HG03457 (cell line): ENCODE results near the gene MAP4K4.

ENCODE experiments used
- ATAC-seq: cut with Tn5 transposase; IDR thresholded peaks from one replicate; pipeline ENCODE4 v1.9.1; 2021; ENCODE audit warnings: moderate number of reproducible peaks; ENCODE audit not compliant: unreplicated experiment

MAP4K4 gene

DNA sequence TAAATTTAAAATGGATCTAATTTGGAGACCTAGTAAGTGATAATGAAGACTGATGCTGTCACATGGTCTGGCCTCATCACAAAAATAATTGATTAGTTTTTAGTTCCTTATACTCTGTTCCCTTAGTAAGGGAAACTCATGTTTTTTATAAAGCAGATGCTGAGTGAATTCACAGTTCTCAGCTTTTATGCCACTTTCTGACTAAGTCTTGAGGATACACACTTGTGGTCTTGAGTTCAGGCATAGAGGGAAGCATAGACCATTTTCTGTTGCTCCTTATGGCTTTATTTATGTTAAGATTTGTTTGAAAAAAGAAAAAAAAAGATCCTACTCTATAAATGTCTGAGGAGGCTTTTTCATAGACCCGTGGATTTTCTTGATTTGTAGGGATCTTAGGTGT, 91.1 kb downstream of the MAP4K4 start:
- no peak for ATAC-seq

DNA sequence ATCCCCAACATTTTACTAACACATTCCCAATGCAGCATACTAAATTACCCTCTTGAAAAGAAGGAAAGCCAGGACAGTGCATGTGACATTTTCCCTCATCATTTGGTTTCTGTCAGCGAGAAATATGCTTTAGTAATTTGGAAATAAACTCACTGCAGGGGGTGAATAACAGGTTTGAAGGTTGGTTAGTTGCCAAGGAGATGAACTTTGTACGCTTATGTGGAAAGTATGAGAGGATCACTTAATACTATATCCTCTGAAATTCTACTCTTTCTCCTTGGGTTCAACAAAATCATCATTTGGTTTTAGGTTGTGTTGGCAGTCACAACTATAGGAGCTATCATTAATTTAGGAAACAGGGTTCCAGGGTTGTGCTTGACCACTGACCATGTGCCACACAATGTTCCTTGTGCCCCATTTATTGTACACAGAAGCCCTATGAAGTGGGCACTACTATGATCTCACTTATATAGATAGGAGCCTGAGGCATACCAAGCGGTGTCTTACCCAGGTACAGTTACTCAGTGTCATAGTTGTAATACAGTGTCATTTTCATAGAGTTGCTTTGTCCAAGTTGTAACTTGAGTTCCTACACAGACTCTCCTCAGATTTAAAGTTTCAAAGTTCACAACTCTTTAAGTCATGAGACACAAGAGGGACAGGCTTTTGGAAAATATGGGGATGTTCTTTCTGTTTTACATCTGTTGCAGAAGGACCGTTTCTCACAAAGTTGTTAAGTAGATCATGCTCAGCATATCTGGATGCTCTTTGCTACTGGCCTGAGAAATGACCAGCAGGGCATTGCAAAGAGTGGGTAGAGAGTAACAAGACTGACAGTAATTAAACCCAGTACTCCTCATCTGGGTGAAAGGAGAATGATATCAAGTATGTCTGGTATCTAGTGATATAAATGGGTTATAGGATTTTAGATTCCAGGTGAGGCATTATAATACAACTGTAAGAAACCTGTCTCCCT, 91.8 kb downstream of the MAP4K4 start:
- ATAC-seq = no peak

DNA sequence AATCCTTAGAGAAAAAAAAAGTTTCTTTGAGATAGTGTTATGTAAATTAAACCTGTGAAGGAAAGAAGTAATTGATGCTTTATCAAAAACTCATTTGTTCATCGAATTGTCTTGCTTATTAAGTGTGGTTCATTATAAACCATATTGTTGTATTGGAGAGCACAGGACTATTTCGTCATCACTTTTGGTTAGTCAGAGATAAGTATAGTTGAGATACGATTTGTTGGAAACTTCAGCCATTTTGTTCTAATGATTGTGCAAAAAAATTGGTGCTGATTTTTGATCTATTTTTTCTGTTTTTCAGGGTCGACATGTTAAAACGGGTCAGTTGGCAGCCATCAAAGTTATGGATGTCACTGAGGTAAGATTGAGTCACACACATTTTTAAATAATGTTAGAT, 92.9 kb downstream of the MAP4K4 start:
- no peak for ATAC-seq

DNA sequence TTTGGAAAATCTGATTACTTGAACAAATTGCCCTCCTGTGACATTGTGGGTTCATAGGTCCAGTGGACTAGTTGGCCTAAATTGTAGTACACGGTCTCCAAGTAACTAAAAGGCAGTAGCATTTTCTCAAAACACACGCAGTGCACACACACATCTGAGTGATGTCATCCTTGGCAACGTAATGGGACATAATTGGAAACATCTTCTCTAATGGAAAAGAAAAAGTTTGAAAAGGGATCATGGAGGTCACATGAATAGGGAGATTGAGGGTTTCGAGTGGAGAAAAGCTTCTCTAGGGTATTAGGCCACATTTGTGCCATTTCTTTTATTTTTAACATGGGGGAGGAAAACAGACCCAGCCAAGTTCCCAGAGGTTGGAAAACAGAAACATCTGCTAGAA, 93.3 kb downstream of the MAP4K4 start:
- ATAC-seq = no peak

DNA sequence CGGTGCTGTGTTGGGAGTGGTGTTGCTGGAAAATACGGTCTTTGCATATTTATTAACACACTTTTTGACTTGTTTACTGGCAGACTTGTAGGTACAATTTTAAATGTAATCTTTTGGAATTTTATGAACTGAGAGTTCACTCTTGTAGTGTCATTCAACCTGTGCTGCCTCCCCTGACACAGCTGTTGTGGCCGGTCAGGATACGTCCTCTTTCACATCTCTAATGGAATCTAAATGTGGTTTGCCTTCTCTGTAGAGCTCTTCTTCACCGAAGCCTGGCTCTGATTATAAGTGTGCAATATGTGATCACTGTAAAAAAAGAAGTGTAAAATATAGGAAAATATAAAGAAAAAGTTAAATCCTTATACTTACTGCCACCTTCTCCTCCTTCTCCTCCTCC, 94.7 kb downstream of the MAP4K4 start:
- ATAC-seq = no peak

DNA sequence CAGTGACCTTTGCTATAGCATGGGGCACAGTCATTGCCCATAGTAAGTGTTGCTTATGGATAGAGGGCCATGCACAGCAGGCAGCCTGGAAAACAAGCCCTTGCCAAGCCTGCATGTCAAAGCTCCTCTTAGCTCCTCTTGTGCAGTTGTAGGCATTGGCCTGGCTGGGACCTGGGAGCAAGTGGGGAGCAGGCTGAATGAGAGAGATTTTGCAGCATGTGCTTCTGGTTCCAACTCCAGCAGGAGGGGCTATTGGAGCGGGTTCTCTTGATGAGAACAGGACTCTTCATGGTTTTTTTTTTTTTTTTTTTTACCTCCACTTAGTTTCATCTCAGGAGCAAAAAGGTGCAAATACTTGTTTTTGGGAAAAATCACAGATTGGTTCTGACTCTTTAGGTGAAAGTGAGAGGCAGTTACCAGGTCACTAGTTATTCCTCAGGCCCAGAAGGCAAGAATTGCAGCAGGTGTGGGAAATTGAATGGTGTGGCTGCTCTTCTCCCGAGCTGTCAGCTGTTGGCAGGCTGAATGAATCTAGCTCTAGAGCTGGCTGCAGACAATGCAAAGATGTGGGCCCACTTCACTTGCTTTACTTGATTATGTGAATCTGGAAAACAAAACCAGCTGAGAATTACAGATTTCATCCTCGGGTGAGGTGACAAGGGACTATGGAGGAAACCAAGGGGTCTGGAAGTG, 95.9 kb downstream of the MAP4K4 start:
- ATAC-seq = no peak

DNA sequence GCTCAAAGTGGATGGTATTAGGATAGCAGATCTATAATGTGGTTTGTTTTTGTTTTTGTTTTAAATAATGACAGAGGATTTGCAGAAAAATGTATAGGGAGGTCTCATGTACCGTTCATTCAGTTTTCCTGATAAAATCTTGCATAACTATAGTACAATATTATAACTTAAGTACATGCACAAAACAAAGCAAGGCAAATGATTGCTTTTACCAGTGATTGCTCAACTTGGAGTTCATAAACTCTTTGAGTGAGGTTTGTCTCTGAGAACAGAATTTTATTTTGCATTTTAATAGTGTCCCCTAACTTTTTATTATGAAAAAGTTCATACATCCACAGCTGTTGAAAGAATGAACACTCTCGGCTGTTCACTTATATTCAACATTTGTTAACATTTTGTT, 96.6 kb downstream of the MAP4K4 start:
- ATAC-seq = no peak

DNA sequence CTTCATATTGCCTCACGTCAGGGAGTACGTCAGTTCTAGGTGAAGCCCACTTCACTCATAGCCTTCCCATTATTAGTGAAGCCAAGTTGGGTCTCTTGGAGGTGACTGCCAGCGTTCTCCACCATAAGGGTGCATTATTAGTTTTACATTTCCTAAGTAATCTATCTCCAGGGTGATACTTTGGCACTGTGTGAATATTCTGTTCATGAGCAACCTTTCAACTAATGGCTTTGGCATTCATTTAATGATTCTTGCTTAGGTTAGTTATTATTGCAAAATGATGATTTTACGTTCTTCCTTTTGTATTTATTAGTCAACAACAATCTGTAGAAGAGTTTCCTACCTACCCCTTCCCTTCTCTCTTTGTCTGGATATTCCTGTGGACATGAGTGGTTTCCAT, 97.5 kb downstream of the MAP4K4 start:
- no peak for ATAC-seq

DNA sequence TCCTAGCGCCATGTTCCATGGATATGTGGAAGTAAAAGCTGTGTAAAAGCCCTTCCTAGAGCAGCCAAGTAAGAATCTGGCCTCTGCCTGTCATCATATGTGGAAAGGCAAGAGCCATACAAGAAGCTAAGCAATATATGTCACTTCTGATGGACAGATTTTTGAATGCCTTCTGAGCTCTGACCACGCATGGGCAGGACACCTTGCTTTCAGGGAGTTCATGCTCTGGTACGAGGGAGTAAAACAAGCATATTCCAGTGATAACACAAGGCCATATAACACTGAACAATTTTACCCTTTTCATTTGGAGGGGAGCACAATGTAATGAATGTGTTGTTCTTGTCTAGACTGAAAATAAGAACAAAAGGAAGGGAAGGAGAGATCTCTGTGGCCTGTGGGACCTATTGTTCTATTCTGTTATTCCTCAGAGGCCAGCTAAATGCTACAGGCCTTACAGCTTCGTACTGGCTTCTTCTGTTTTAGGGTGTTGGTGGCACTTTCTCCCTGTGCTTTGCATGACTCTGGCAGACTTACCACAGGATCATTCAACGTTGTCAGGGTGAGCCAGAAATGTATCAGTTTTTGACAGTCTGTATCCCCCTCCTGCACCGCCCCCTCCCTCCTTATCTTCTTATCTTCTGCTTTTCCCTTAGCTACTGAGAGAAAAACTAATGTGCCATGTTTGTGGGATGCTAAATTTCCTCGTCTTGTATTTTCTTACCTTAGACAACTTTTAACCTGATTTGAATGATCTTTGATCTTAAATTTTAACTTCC, 99.5 kb downstream of the MAP4K4 start:
- no peak for ATAC-seq

DNA sequence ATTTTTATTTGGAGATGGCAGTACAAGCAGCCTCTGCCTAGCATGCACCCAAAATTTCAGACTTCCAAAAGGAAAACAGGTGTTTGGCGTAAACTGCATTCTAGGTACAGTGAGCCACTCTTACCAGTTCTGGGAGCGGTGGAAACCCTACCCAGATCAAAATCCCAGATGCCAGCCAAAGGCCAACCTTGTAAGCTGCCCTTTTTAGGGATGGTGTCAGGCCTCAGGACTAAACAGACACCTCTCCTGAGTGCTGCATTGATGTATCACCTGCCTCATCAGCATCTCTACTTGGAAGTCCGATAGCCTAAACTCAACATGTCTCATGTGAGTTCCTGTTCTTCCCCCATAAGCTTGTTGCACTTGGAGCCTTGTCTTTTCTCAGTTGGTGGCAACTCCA, 104.0 kb downstream of the MAP4K4 start:
- ATAC-seq = no peak

DNA sequence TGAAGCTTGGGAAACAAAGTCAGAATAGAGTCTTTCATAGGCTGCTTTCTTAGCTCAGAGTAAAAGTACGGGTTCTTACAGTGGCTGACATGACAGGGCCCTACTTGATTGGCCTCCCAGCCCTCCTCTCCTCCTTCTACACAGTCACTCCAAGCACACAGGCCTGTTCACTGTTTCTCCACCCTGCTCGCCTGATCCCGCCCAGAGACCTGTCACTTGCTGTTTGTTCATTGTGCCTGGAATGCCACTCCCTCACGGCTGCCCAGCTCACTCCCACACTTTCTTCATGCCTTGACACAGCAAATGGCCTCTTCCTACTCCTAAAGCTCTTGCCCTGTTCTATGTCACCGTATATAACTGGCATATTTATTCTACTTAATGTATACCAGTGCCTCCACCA, 104.8 kb downstream of the MAP4K4 start:
- no peak for ATAC-seq

DNA sequence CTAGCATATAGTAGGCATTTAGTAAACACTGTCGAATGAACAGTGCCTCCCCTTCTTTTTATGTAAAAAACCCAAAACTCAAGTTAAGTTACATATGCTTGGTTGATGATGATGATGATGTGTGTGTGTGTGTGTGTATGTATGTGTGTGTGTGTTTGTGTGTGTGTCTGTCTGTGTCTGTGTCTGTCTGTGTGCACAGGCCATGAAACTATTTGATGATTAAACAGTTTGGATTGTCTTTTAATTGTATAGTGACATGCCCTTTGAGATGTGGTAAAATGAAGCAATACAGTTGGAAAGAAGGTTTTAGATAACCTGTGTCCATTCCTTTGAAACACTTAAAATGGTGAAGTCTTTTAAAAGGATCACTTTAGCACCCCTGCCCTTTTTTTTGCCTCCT, 105.6 kb downstream of the MAP4K4 start:
- ATAC-seq = no peak

DNA sequence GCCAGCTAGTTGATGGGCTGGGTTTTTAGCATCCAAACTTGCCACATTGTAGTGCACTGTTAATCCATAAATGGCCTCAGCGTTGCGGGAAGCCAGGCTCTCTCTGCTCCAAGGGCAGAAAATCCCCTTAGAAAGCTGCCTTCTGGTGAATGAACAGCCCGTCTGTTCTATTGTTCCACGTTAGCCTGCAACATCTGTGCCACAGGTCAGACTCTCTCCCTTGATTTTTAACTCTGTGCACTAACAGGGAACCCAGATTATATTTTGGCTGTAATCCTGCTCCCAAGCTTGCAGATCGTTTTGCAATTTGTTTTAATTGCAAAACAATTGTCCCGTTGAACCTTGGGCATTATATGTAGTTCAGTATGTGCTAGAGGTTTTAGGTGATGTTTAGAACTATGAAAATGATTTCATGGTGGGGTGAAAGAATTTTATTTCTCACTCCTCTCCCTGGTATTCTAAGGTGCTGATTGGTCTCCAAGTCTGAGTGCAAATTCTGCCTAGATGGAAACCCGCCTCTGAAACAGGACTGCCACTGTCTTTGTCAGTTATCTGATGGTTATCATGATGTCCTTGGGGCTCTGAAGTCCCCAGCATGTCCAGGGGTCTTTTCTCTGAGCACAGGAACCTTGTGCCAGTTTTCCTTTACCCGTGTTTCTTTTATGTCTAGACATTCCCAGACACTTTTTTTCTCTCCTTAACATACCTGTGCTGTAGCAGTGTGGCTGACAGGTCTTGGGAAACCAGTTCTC, 106.6 kb downstream of the MAP4K4 start:
- no peak for ATAC-seq

DNA sequence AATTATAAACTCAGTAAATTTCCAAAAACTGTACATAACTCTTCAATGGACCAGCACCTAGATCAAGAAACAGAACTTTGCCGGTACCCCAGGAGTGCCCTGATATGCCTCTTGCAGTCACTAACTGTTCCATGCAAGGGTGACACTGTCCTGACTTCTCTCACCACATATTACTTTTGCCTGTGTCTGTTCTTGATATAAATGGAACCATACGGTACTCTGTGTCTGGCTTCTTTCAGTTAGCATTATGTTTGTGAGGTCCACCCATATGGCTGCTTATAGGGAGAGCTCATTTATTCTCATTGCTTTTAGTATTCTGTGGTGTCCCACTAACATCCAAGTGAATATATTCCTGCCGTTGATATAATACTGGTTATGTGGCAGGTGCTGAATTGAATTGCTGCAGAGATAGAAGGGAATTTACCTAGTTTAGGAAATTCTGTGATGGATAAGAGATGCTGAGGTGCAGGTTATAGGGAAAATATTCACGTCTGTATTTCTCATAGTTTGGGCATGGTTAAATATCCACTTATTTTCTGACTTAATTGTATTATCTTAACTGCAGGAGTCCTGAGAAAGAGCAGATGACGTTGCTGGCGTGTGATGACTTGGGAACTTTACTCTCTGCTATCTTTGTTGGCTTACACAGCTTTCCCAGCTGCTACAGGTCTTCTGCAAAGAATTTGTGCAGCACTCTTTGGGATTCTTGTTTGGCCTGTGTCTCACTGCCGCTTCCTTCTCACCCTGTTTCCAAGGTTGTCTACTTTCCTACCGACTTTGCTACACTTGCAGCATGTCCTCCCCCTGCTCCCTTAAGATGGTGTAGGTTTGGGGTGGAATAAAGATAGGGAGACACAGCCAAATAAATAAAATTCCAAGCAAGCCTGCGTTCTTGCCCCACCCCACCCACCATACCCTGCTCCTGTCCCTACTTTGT, 107.9 kb downstream of the MAP4K4 start:
- ATAC-seq = no peak

DNA sequence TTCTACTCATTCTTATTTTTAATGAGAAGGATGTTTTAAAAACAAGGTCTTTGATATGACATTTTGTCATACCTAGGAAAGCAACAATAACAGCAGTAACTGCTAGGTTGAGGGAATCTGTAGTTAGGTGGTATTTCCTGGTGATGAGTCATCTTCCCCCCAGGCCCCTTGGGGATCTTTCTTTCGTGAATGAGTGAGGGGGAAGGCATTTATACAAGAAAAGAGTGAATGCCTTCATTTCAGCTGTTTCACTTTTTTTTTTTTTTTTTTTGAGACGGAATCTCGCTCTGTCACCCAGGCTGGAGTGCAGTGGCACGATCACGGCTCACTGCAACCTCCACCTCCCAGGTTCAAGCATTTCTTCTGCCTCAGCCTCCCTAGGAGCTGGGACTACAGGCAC, 108.6 kb downstream of the MAP4K4 start:
- no peak for ATAC-seq

DNA sequence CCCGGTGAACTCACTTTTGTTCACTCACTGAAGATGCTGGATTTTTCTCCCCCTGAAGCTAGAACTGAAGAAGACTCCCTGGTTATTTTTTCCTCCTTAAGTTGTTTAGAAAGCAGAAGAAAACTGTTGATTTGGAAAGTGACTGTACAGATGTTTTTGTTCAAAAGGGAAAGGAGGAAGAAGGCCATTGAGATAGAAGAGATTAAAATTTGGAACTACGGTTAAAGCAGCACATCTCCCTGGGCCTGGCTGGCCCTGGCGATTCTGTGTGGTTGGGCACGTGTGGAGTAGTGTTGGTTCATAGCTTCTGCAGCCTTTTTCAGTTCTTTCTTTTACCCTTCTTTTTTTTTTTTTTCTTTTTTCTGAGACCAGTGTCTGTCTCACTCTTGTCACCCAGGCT, 109.2 kb downstream of the MAP4K4 start:
- no peak for ATAC-seq

DNA sequence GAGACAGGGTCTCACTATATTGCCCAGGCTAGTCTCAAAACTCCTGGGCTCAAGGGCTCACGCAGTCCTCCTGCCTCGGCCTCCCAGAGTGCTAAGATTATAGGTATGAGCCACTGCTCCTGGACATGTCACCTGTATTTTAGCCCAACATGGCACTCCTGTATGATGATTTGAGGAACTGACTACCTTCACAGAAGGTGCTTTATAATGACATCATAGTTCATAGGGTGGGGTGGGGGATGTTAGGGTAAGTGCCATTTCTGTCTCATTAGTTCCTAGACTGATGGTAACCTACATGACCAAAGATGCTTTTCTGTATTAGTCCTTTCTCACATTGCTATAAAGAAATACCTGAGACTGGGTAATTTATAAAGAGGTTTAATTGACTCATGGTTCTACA, 109.7 kb downstream of the MAP4K4 start:
- ATAC-seq = no peak

DNA sequence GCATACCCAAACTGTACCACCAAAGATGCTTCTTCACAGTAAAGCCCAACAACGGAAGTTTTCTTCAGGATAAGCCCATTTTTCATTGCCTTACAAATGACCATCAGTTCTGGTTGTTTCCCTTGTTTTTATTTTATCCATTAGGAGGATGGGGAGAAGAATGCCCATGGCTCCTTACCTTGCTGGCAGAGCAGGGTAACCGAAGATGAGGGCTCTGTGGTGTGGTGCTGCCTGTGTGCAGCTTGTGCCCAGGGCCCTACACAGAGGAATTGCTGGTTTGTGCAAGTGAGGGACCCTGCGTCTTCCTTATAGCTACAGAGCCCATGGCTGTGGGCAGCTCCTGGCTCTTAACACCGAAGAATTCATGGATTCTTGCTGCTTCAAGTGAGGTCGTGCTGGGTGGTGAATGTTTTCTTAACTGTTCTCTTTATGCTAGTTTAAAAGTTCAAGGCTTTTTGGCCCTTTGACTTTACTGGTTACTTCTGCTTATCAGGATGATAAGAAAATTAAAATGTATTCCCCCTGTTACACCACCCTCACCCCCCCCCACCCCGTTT, 110.6 kb downstream of the MAP4K4 start:
- ATAC-seq = no peak

DNA sequence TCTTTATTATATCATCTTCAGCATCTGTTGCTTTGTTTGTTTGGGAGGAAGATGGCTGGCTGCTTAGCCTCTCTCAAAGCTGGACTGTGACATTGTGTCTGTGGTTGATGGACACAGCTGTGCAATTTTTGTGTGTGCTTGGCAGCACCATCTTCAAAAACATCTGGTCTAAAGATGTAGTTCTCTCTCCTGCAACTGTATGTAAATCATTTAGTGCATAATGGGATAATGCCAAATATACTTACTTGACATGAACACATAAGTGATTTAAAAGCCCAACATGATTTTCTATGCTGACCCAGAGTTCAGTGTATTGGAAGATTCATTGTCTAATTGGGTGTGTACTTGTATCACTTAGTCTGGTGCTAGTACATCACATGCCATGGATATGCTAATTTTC, 112.2 kb downstream of the MAP4K4 start:
- ATAC-seq = no peak
